Inflammatory macrophage treated with lipopolysaccharide for 1 hour (primary cell): ENCODE data around the gene REL.
"Not testable (repeated sequence)": the region's sequence is repeated elsewhere in the genome, so short reads cannot be mapped to it uniquely, and the experiment has no call there.

ENCODE experiments used
- DNase-seq, 2 donors: peaks; one replicate each; pipeline ENCODE4 v3.0.0-alpha.2; 2020 to 2022

REL gene

GRCh38 chr2:60881047-60881932, at the start of gene REL:
REL (plus strand) TSS chr2:60881574; CDS start chr2:60881841, 267 bp downstream.
- DNase-seq: peak; percentile 97 to 98

DNA sequence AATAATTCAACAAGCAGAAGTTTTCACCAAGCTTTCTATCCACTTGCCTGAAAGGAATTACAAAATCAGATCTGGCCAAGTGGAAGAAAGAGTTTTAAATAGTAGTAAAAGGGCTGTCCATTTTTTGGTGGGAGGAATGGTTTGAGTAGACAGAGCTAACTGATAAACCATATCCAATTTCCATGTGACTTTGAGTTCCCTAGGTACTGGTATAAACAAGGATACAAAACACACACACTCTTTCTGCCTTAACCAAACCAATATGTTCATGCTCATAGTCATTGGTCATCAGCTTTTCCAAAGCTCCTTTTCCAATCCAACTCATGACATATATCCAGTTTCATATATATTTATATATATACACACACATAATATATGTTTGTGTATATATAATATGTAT, 49.5 kb upstream of the REL start:
- DNase-seq: no peak

DNA sequence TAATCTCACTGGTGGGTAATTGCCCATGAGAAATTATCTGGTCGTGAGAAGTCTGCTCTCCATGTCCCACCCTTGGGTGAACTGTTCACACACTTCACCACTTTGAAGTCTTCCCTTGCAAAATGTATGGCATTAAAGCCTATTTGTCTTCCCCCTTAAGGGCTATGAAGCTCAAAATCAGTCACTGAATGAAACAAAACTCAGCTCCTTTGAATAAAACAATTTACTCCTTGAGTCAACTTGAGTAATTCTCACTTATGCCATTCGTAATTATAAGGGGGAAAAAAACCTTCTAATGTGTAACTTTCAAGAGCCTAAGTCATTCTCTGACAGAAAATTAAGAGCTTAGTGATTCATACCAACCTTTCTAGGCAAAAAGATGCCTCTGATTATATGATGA, 48.8 kb upstream of the REL start:
- no peak for DNase-seq

- DNase-seq: peak; percentile 90 to 97
Observed at GRCh38 chr2:60834270-60834717, 47.1 kb upstream of the REL start.

DNA sequence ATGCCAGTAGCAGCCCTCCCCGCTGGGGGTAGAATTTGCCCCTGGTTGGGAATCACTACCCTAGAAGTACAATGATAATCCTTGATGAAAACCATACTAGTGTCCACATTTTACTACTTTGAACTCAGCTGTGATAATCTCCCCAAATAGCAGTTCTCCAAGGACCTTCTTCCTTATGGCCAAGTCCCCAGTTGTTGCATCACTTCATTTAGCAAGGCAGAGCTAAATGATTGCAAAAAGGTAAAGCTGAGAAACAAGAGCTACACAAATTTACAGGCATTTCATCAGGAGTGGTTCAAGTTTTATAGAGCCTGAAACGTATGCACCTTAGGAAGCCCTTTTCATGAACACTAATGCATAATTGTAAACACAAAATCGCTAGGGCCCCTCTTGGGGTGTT, 44.9 kb upstream of the REL start:
- peak; percentile 40 to 54 for DNase-seq

DNA sequence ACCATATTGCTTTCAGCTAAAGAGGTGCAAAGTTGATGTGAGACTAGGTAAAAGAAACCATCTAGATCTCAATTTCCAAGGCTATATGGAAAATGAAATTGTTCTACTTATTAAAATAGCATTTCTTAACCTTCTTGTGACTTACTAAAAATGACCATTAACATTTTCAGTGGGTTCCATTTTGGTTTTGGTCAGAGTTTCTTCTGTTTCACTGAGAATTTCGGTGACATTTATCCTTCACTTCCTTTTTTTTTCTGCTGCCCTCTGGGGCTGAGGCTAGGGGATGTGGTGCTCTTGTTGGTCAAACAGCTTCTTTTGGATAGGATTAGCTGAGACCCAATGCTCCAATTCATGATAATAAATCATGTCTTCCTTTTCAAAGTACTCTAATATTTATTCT, 44.3 kb upstream of the REL start:
- no peak for DNase-seq

- no peak for DNase-seq
Observed at GRCh38 chr2:60838481-60838880, 42.9 kb upstream of the REL start.

- DNase-seq: no peak
Observed at GRCh38 chr2:60839126-60839813, 42.1 kb upstream of the REL start.

DNA sequence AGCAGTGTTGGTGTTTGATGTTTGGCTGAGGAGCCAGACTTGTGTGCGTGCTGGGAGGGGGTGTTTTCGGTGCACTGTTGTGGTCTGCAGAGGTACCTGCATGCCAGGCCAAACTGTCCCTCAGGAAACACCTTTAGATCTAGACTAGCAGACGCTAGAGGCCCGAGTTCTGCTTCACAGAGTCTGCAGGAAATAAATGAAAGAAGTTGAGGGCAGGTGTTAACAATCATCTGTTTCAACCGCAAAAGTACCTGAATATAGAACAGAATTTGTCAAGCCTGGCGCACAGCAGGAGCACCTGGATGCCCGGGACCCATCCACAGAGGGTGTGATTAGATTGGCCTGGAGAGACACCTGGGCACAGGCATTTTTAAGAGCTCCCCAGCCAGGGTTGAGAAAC, 40.5 kb upstream of the REL start:
- no peak for DNase-seq

GRCh38 chr2:60843006-60843405, 38.4 kb upstream of the REL start:
- DNase-seq: no peak

DNA sequence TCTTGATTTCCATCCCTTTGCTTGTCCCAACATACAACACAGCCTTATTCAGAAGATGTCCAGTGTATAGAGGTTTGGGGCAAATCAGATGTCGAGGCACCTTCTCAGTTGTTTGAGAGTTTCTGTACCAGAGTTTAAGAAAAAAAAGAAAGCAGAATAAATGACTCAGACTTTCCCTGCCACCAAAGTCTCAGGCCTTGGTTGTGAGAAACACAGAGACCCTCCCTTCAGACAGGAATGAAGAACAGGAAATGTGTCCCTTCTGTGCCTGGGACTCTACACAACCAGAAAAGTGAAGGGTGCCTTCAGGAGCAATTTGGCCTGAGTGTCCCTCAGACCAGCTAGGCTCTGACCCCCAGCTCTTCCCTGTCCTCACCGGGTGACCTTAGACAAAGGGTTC, 37.3 kb upstream of the REL start:
- DNase-seq: no peak

GRCh38 chr2:60847854-60848253, 33.5 kb upstream of the REL start:
- DNase-seq: peak in 1 of 2 donors; percentile 67

DNA sequence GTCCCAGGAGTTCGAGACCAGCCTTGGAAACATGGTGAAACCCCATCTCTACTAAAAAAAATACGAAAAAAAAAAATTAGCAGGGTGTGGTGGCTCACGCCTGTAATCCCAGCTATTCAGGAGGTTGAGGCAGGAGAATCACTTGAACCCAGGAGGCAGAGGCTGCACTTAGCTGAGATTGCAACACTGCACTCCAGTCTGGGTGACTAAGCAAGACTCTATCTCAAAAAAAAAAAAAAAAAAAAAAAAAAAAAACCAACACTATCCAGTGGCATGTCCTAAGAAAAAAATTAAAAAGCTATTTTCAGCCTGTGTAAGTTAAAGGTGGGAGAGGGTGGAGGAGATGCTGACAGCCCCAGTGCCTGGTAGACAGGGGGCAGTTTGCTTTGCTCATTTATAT, 32.2 kb upstream of the REL start:
- peak in 1 of 2 donors; percentile 12 for DNase-seq

DNA sequence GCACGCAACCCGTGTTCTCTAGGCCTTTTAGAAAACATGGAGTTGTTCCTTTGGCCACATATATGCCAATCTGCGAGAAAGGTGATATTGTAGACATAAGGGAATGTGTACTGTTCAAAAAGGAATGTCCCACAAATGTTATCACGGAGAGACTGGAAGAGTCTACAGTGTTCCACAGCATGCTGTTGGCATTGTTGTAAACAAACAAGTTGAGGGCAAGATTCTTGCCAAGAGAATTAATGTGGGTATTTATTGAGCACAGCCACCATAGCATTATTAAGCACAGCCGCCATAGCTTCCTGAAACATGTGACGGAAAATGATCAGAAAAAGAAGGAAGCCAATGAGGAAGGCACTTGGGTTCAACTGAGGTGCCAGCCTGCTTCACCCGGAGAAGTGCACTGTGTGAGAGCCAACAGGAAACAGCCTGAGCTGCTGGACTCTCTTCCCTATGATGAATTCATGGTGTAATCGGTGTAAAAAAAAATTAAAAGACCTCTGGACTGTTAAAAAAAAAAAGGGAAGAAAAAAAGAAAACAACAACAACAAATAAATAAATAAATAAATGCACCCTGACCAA, 29.0 kb upstream of the REL start:
- DNase-seq: peak; percentile 76 to 82

GRCh38 chr2:60853531-60853930, 27.8 kb upstream of the REL start:
- peak; percentile 71 to 89 for DNase-seq

DNA sequence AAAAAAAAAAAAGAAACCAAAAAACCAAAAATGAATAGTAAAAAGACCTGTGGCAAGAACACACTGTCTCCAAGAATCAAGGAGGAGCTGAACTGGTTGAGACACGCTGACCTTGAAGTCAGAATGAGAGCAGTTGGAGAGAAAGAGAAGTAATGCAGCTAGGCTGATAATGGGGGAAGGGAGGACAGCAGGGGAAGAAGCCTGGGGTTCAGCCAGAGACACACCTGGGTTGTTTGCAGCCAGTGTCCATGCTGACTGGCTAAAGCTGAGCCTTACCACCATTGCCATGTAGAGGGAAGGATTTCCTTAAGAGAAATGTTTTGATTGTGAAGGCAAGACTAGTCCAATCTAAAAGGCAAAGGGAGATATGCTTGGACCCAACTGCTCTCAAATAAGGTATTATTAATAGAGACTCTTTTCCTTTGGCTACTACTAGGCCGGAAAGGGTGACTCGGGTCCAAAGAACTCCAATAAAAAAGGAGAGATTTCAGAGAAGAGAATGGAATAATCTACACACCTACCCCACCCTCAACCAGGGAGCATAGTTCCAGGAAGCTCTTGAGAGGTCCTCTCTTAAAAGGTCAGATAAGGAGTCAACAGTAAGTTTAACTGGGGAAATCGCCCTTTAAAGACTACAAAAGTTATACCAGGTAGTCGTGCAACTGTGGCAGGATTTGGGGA, 25.2 kb upstream of the REL start:
- no peak for DNase-seq

DNA sequence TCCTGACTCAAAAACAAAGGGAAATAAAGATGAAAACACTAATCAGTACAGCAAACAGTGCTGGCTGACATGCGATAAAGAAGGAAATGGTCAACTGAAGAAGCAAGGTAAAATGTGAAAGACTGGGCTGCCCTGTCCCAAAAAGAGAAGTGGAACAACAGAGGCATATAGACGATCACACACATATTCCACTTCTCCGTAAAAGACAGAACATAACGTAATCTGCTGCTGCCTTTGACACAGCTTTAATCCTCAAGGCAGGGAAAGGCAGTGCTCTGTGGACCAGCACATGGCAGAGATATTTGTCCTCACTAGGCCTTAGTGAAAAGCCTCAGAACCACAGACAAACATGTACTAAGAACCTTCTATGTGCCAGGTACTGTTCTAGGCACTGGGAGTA, 24.3 kb upstream of the REL start:
- peak; percentile 73 to 78 for DNase-seq

DNA sequence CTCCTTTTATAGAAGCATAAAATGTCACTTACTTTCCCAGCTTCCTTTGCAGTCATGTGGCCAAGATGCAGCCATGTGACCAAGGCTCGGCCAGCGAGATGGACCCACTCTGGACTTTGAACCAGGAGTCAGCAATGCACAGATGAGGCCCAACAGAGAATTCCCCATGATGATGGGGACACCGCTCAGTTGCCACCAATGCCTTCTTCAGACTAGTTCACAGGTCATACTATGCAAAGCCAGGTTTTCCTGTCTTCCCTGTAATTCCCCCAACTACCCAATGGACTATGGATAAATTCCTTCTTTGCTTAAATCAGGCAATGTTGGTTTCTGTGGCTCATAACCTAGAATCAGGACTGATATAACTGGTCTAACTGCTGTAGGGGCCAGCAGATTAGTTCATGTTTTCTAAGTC, 22.5 kb upstream of the REL start:
- peak in 1 of 2 donors; percentile 59 for DNase-seq

- no peak for DNase-seq
Observed at GRCh38 chr2:60861736-60862135, 19.6 kb upstream of the REL start.

- DNase-seq: no peak
Observed at GRCh38 chr2:60862642-60863041, 18.7 kb upstream of the REL start.

GRCh38 chr2:60865361-60865760, 16.0 kb upstream of the REL start:
- not testable (repeated sequence) for DNase-seq

- DNase-seq: no peak
Observed at GRCh38 chr2:60867007-60867406, 14.4 kb upstream of the REL start.

- peak; percentile 89 to 92 for DNase-seq
Observed at GRCh38 chr2:60867848-60868247, 13.5 kb upstream of the REL start.
